ENCODE measurements around the gene CCDC3.

Gene CCDC3

DNA sequence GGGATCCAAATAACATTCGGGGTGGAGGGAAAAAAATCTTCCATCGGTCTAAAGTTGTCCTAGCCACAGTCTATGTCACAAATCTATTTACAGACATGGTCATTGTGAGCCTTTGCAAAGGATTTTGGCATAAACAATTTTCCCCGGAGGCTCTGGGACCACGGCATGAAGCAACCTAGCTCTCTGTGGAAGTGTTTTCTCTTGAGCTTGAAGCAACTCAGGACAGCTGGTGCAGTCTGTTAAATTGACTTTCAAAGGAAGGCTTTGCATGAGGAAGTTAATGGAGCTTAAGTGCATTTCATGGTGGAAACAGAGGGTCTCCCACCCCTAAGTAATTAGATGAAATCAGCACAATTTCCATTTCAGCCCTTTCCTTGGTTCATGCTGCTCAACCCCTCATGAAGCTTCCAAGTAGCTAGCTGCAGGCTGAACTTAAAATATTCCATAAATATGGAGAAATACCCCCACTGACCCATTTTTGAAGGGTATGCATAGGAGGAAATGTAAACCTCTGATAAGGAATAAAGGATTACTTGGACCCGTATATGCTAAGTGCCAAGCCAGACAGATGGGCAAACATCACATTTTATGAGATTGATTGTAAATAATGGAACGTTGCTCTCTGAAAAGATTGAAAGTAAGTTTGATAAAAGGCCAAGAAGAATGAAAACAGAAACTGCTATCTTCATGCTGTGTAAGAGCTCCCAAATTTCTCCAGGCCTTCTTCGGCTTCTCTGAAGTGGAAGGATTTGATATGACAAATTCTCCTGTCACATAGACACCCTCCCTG, 39.9 kb downstream of the CCDC3 start:
- DNase-seq (ENCODE audit: low read depth) = no peak

DNA sequence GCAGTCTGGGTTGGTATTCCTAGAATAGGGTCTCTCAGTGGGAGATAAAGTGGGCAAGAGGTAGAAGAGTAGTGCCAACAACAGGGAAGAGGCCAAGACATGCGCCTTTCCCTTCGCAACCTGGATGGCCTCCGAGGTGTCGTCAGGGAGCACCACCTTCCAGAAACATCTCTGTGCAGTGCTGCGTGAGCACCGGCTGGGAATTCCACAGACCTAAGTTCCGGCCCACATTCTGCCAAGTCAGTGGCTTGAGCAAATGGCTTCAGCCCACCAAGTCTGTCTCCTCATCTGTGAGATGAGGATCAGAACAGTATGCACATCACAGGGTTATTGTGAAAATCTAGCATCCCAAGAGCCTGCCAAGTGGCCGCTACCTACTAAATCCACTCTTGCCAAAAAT, 40.6 kb downstream of the CCDC3 start:
- DNase-seq (ENCODE audit: low read depth) = no peak

DNA sequence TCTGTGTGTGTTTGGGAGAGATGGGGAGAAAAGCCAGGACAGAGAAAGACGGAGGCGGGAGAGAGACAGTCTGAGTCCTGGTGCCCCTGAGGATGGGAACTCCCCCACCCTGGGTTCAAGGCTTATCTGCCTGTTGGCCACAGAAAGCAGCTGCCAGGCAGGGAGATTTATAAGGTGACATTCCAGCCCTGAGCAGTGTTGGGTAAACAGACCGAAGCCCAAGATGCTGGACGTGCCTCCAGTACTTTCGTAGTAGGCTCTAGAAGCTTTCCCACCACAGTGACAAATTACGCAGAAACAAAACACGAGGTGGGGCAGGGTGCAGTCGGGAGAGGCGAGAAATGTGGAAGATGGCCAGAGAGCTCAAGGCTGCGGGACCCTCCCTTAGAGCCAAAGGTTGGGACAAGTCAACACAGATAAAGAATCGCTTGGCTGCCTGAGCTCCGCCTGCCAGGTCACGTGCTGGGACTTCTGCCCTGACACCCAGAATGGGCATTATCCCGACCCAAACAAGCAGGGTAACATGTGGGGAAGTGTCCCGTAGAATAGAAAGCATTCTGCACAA, 41.1 kb downstream of the CCDC3 start:
- no peak for DNase-seq (ENCODE audit: low read depth)

DNA sequence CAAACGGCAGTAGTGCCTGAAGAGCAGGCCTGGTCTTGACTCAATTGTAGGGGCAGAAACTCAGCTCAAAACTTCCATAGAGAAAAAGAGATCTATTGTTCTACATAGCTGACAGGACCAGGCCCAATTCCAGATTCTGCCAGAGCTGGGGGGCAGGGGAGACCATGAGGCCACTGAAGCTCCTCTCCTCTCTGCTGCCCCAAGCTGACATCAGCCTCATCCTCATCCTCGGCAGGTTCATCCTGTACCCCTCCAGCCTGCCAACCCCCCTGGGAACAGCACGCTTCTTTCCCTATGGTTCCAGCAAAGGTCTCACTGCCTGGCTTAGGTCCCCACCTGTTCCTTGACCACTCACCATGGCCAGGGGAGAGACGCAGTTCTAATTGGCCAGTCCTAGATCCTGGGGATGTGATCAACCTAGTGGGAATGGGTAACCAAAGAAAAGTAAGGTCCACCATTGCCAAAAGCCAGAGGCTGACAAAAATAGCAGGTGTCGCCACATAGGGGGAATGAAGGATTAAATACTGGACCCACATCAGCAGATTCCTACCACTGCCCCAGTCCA, 42.9 kb downstream of the CCDC3 start:
- DNase-seq (ENCODE audit: low read depth) = no peak

DNA sequence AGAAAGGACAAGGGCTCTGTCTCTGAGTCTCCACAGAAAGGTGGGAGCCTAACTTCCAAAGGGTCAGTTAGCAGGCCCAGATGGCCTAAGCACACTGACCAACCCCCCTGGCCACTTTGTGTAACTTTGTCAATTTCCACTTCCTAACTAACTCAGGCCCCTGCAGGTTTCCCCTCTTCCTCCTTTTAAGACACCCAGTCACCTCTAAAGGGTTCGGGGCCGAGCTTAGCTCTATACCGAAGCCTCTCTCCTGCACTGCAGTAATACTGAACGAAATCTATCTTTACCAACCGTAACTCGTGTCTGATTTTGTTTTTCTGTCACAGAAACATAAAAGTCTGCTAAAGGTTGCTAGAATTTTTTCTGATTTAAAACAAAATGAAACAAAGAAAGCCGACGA, 44.4 kb downstream of the CCDC3 start:
- no peak for DNase-seq (ENCODE audit: low read depth)

DNA sequence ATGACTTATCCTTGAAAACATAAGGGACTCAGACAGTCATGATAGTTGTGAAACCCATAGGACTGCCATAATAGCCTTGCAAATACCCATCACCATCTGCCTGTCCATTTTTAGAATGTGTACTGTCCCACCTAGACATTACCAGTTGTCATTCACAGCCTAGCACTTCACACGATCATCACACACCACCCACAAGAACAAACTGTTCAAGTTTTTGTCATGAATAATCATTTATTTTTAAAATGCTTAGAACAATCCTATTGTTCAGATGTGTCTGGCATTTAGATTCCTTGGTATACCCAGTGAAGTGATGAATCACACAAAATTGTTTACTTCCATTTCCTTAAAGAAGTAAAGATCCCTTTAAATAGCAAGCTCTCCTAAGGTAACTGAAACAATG, 46.6 kb downstream of the CCDC3 start:
- DNase-seq (ENCODE audit: low read depth) = no peak

DNA sequence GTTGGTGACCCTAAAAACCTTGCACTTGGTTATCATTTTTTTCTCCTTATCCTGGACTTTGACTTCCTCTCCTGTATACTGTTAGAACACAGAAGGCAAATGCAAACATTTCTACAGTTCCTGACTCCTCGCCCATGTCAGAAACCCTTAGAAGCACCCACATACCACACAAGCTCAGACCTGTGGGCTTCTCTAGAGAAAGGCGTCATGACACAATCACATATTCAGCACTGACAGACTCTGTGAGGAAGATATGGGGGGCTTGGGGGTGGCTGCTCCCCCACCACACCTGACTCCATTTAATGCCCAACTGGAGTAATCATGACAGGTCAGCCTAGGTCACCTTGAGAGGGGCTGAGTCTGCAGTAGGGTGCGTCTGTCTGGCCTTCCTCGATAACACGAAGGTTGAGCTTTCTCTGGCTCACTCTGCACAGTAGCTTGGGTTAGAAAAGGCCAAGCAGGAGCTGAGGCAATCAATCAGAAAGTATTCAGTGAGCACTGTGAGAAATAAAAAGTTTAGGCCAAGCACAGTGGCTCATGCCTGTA, 50.9 kb downstream of the CCDC3 start:
- DNase-seq (ENCODE audit: low read depth) = no peak

DNA sequence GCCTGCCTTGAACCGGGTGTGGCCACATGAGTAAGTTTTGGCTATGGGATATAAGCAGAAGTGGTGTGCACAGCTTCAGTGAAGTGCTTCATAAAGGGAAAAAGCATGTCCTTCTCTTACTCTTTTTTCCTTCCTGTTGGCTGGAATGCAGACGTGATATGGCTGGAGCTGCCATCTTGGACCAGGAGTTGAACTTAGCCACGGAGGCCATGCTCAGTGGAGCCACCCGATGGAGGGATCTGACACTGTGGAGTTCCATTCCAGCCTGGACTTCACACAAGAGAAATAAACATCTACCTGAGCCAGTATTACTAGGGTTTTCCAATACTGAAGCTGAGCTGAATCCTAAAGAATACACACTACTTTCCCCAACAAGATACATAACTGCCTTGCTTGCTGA, 52.3 kb downstream of the CCDC3 start:
- no peak for DNase-seq (ENCODE audit: low read depth)

DNA sequence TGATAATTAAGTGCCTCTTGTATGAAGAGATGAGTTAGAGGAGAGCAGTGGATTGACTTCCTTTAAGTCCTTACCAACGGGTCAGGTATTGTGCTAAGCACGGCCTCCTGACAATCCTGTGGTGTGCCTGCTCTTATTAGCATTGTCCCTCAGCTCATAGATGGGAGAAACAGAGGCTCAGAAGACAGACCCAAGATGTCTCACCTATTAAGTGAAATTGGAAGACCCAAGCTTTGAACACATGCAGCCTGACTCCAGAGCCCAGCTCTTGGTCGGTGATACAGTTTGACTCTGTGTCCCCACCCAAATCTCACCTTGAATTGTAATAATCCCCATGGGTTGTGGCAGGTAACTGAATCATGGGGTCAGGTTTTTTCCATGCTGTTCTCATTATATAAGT, 53.8 kb downstream of the CCDC3 start:
- no peak for DNase-seq (ENCODE audit: low read depth)

DNA sequence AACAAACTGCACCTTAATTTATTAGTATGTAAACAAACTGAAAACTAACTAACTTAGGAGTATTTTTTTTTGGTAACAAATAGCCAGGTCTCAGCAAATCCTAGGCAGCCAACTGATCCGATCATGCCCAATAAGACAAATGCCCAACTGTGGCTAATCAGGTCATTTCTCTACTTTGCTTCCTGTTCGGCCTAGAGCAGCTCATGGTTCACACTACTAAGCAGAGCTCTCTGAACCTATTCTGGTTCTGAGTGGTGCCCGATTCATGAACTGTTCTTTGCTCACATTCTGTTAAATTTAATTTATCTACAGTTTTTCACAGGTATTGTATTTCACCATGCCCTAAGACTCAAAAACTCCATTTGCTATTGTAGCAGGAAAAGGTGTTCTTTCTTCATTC, 55.1 kb downstream of the CCDC3 start:
- DNase-seq (ENCODE audit: low read depth) = no peak

DNA sequence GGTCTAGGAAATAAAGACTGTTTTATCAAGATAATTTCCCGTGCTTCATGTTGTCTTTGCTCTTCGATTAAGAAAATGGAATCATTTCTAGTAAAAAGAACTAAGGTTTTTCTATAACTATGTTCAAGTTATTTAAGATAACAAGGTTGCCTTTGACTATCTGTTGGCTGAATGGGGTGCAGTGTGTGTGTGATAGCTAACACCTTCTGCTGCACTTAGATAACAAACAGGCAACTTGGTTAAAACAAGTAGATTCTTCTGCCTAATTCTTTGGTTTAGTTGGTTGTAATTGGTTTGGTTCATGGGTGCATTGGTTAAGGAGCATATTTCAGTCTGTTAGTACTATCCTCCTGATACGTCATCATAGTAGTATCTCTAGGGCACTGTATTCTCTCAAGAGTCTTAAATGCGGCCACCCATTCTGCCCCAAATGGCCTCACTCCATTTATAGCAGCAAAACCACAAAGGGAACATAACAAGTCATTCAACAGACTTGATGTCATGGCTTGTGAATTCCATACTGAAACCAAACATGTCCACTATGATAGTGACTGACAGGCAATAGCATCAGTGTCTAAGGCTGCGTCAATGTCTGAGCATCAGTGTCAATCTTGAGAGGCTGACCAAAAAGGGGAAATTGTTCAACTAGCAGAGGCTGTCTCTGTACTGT, 55.7 kb downstream of the CCDC3 start:
- DNase-seq (ENCODE audit: low read depth) = no peak

DNA sequence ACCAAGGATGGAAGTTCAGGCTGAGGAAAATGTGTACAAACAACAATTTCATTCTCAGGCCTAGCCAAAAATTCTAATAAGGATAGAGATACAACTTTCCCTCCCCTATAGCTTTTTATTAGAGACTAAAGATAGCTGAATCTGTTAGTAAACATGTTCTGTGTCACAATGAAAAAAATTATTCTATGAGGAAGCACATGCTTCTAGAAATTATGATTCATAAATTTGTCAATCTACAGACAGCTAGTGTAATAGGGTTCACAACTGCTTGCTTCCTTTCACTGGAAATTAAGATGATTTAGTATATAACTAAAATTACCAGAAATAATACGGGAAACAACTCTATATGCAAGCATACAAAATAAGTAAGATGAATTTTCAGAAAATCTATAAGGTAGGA, 56.6 kb downstream of the CCDC3 start:
- DNase-seq (ENCODE audit: low read depth) = no peak

DNA sequence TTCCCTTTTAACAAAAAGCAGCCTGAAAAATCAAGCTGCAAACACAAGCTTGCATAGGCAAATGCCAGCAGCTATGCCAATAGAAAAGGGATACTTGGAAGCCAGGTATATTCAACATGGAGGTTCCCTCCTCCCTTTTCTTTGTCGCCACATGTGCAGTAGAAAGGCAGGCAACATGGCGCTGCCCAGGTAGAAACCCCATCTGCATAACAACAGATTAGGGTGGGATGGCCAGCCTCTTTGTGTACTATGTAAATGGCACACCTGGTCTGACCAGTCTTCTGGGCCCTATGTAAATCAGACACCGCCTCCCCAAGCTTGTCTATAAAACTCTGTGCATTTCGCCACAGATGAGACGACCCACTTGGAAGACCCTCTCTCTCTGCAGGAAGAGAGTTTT, 58.1 kb downstream of the CCDC3 start:
- DNase-seq (ENCODE audit: low read depth) = no peak

DNA sequence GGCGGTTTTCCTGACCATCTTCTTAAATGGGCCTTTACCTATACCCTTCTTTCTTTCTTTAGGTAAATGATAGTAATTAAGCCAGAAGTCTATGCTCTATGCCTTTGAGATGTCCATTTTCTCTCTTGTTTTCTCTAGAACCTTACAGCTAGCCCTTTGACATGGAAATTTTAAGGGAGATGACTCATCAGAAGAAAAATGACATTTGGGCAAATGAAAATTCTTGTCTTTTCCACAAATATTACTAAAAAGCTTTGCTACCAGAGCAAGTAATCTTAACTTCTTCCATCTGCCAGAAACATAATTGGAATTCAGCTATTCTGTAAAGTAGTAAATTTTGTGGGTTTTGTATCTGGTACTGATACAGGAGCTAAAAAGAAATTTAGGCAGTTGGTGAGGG, 59.5 kb downstream of the CCDC3 start:
- no peak for DNase-seq (ENCODE audit: low read depth)

DNA sequence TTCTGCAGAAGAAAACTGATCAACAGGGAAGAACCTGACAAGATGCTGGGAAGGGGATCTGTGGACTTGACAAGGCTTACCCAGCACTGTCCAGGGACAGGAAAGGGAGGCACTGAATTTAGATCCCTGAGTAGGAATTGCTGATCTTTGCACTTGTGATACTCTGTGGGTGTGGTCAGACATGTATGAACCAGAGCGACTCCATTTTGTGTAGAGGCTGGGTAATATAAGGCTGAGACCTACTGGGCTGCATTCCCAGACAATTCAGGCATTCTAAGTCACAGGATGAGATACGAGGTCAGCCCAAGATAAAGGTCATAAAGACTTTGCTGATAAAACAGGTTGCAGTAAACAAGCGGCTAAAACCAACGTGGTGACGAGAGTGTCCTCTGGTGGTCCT, 60.7 kb downstream of the CCDC3 start:
- DNase-seq (ENCODE audit: low read depth) = no peak

DNA sequence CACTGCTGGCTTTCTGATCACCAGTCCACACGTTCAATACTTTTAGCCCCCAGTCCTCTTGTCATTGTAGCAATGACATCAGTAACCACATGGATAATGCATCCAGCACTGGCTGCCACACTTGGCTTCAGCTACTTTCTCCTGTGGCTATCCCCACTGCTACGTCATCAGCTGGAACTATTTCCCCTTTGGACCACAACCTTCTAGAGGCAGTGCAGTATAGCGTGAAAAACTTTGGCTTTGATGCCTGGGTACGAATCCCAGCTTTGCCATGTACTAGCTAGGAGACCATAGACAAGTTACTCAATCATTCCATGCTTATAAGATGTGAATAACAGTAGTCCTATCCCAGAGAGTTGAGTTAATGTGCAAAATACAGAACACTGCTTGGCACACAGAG, 63.2 kb downstream of the CCDC3 start:
- no peak for DNase-seq (ENCODE audit: low read depth)

DNA sequence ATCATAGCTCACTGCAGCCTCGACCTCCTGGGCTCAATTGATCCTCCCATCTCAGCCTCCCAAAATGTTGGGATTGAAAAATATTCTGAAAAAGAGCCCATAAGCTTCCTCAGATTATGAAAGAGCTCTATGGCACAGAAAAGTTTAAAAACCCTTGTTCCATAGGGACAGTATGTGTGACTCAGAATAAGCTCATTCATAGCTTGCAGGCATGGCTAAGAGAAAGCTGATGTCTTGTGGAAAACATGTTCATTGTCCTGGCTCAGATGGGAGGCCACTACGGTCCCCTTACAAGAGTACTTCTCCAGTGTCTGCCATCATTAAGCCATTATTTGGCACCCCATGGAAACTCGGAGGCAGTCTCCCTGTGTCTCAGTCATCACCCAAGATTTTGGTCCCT, 64.0 kb downstream of the CCDC3 start:
- no peak for DNase-seq (ENCODE audit: low read depth)

DNA sequence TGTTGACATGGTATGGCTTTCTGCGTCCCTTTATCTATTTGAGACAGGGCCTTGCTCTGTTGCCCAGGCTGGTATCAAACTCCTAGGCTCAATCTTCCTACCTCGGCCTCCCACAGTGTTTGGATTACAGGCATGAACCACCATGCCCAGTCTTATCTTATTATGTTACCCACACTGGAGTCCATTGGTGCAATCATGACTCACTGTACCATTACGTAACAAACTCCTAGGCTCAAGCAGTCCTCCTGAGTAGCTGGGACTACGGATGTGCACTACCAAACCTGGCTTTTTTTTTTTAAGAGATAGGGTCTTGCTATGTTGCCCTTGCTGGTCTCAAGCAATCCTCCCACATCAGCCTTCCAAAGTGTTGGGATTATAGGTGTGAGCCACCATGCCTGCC, 66.7 kb downstream of the CCDC3 start:
- no peak for DNase-seq (ENCODE audit: low read depth)

DNA sequence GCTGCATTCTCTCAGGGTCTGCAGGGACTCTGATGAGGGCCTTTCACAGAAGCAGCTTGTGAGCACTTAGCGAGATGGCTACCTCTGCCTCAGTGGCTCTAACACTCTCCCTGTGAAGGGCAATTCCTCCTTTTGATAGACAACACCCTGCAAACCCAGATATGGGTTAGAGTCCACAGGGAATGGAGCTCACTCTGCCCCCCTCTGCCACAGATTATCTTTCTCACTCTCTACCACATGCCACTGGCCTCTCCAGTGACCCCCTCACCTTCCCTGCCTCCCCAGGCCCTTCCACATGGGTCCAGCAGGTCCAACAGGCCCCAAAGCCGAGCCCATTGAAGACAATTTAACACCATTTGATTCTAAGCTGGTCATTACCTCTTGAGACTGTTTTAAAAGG, 72.1 kb downstream of the CCDC3 start:
- DNase-seq (ENCODE audit: low read depth) = no peak

DNA sequence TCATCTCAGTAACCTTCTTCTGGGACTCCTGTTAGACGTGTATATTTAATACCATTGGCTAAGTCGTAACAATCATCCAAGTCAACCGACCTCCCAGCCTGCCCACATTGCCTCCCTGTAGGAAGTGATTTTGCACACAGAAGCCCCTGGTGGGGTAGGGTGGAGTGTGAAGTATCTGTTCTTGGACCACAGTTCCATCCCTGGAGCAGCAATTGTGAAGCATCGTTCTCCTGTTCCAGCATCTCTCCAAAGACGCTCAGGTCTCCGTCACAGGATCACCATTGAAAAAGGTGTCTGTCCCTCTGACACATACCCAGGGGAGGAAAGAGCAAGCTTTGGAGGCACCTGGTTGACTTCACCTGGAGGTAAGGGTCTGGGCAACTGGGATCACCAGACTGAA, 72.9 kb downstream of the CCDC3 start:
- no peak for DNase-seq (ENCODE audit: low read depth)

DNA sequence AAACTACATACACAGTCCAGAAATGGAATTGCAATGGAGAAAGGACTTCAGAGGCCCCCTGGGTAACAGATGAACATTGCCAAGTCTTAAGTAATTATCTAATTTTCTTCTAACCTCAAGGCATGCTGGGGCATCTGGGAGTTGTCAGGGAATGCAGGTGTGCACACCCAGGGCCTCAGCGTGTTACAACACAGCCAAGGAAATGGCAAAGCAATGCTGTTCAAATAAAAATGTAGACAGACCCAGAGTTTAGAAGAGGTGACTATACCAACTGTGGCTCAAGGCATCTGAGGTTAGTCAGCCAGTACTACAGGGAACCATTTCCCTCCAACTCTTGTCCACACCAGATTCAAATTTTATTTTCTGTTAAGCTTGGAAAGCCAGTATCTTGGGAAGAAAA, 73.6 kb downstream of the CCDC3 start:
- DNase-seq (ENCODE audit: low read depth) = no peak

DNA sequence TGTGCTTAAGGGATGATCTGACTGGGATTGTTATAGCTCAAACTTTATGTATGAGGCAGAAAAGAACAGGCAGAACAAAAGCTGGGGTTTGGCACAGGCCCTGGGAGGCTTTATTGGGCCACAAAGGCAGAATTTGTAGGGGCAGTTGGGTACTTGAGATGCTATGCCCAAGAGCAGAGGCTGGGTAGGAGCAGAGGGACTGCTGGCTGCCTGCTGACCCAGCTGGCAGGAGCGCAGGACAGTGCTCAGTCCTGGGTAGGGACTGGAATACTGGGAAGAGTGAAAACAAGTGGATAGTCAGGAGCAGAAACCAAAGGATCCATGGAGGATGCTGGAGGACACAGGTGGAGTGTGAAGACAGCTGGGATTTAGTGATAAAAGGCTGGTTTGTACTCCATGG, 75.7 kb downstream of the CCDC3 start:
- no peak for DNase-seq (ENCODE audit: low read depth)

DNA sequence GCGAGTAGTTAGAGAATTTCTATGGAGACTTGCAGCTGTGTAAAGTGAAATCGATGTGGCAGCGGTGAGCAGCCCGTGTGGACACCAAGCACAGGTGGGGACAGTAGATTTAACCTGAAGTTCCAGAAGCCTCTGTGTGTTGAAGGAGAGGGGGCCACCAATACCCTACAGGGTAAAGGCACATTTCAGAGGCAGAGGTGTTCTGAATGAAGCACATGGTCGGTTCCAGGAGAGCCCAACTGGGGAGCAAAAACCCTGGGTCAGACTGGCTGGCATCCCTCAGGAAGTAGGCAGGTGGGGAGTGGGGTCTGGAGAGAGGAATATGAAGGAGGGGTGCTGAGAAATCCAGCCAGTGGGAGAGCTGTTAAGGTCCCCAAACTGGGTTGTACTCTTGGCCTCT, 76.6 kb downstream of the CCDC3 start:
- DNase-seq (ENCODE audit: low read depth) = no peak
